Liver (tissue), 9 donors: Measurements from ENCODE around the gene PPP3CA. TPM values are rescaled to one million over a fixed set of nuclear protein-coding genes. Genes with fewer than 3 reads are reported as not detected.

Source experiments
- DNase-seq: peaks from one replicate; pipeline ENCODE4 v3.0.0-alpha.2; 2017; ENCODE audit warnings: low spot score
- H3K27ac ChIP-seq, 2 donors: one replicate each; pipeline ENCODE4 v1.7.0; 2013; ENCODE audit warnings: inconsistent platforms in 2 of 2, low read length in 2 of 2, control low read depth in 1 of 2, low read depth in 1 of 2, mild to moderate bottlenecking in 1 of 2
- H3K27me3 ChIP-seq, 4 donors: one replicate each; pipeline versions ENCODE4 v1.6.1 to v1.7.0; 2013; ENCODE audit warnings: low read length in 3 of 4, inconsistent platforms in 1 of 4, mild to moderate bottlenecking in 1 of 4, moderate library complexity in 1 of 4; ENCODE audit not compliant: control insufficient read depth in 4 of 4, insufficient read depth in 4 of 4
- H3K36me3 ChIP-seq, 4 donors: one replicate each; pipeline versions ENCODE4 v1.6.1 to v1.7.0; 2013; ENCODE audit warnings: low read length in 3 of 4, mild to moderate bottlenecking in 3 of 4, low read depth in 1 of 4, moderate library complexity in 1 of 4; ENCODE audit not compliant: control insufficient read depth in 4 of 4, insufficient read depth in 3 of 4
- H3K4me1 ChIP-seq, 4 donors: one replicate each; pipeline versions ENCODE4 v1.6.1 to v1.7.0; 2013; ENCODE audit warnings: low read length in 3 of 4, mild to moderate bottlenecking in 3 of 4, moderate library complexity in 1 of 4; ENCODE audit not compliant: control insufficient read depth in 4 of 4, insufficient read depth in 4 of 4
- H3K4me3 ChIP-seq, 3 donors: one replicate each; pipeline versions ENCODE4 v1.6.1 to v1.7.0; 2013; ENCODE audit warnings: low read length in 3 of 3, control low read depth in 1 of 3, low read depth in 1 of 3, mild to moderate bottlenecking in 1 of 3
- H3K9ac ChIP-seq, 2 donors: one replicate each; pipeline ENCODE4 v1.7.0; 2013; ENCODE audit warnings: low read length in 2 of 2, mild to moderate bottlenecking in 2 of 2, moderate library complexity in 2 of 2, control low read depth in 1 of 2, low read depth in 1 of 2
- H3K9me3 ChIP-seq, 4 donors: one replicate each; pipeline versions ENCODE4 v1.6.1 to v1.7.0; 2013; ENCODE audit warnings: low read length in 3 of 4; ENCODE audit not compliant: control insufficient read depth in 4 of 4
- CTCF ChIP-seq: fragments of 150-350 bp; IDR thresholded peaks from 2 replicates; pipeline ENCODE4 v1.5.1; 2017; ENCODE audit warnings: improper control_type of control experiment, low read depth, low read length; ENCODE audit not compliant: missing input control
- EGR1 ChIP-seq, 2 donors: IDR thresholded peaks; 2 replicates each; pipeline ENCODE4 v1.6.1; 2016 to 2018; ENCODE audit warnings: antibody characterized with exemption in 2 of 2, low read depth in 2 of 2
- FOXA2 ChIP-seq: IDR thresholded peaks from 2 replicates; pipeline ENCODE4 v1.6.1; 2016; ENCODE audit warnings: antibody characterized with exemption
- GABPA ChIP-seq, 2 donors: IDR thresholded peaks in 1 of 2; conservative IDR thresholded peaks in 1 of 2; 2 replicates each; pipeline ENCODE4 v1.6.1; 2016; ENCODE audit warnings: antibody characterized with exemption in 2 of 2, mild to moderate bottlenecking in 1 of 2, moderate library complexity in 1 of 2
- HNF4A ChIP-seq, 2 donors: conservative IDR thresholded peaks; 2 replicates each; pipeline ENCODE4 v1.6.1; 2016; ENCODE audit warnings: antibody characterized with exemption in 2 of 2, mild to moderate bottlenecking in 2 of 2
- HNF4G ChIP-seq: IDR thresholded peaks from 2 replicates; pipeline ENCODE4 v1.6.1; 2016; ENCODE audit warnings: antibody characterized with exemption
- JUND ChIP-seq, 2 donors: IDR thresholded peaks; 2 replicates each; pipeline ENCODE4 v1.6.1; 2016; ENCODE audit warnings: antibody characterized with exemption in 2 of 2
- NR2F2 ChIP-seq: IDR thresholded peaks from 2 replicates; pipeline ENCODE4 v1.6.1; 2016; ENCODE audit warnings: antibody characterized with exemption
- RXRA ChIP-seq, 2 donors: IDR thresholded peaks; 2 replicates each; pipeline ENCODE4 v1.6.1; 2017 to 2018; ENCODE audit warnings: antibody characterized with exemption in 2 of 2, mild to moderate bottlenecking in 1 of 2
- SP1 ChIP-seq: IDR thresholded peaks from 2 replicates; pipeline ENCODE4 v1.6.1; 2018; ENCODE audit warnings: antibody characterized with exemption, mild to moderate bottlenecking
- TAF1 ChIP-seq: conservative IDR thresholded peaks from 2 replicates; pipeline ENCODE4 v1.6.1; 2016; ENCODE audit warnings: antibody characterized with exemption, mild to moderate bottlenecking
- YY1 ChIP-seq: IDR thresholded peaks from 2 replicates; pipeline ENCODE4 v1.6.1; 2016; ENCODE audit warnings: antibody characterized with exemption, mild to moderate bottlenecking
- ZBTB33 ChIP-seq: IDR thresholded peaks from 2 replicates; pipeline ENCODE4 v1.6.1; 2016; ENCODE audit warnings: antibody characterized with exemption
- WGBS: extraction: QIAGEN DNeasy Blood & Tissue Kit; methylation state at CpG from one replicate; pipeline ENCODE4 v1.1.7; 2013; 5-methylcytosine and 5-hydroxymethylcytosine counted together
- polyA plus RNA-seq, 2 donors: library from polyadenylated mRNA; stranded (reverse) in 1 of 2; unstranded in 1 of 2; fragments of 200-250 nt in 1 of 2; fragments of >200 nt in 1 of 2; fragmentation: Nextera tagmentation in 1 of 2; extraction: Ambion mirVana in 1 of 2; gene quantifications; one replicate each; pipeline versions ENCODE4 v1.2.1 to v1.2.3, GENCODE V29; 2013 to 2015
- total RNA-seq, 2 donors: library from RNA; depleted of rRNA; stranded (reverse); fragments of >200 nt; gene quantifications; one replicate each; pipeline ENCODE4 v1.2.3, GENCODE V29; 2014
- TF ChIP-seq, protein P1 (sequence below): IDR thresholded peaks from 2 replicates; pipeline ENCODE4 v1.6.1; 2016; ENCODE audit warnings: antibody characterized with exemption, mild to moderate bottlenecking
- TF ChIP-seq, protein P2 (sequence below): IDR thresholded peaks from 2 replicates; pipeline ENCODE4 v1.6.1; 2016; ENCODE audit warnings: antibody characterized with exemption
- TF ChIP-seq, protein P3 (sequence below): IDR thresholded peaks from 2 replicates; pipeline ENCODE4 v1.6.1; 2016; ENCODE audit warnings: antibody characterized with exemption
- donor health status: healthy.
- donor health status: healthy.
- donor health status: healthy.
- donor health status: healthy.
- donor health status: healthy.

PPP3CA gene
- total and polyA plus RNA-seq, 4 donors = 3.6 to 18.2 (median 14.2) TPM

GRCh38 chr4:101066626-101067170 lies 280.6 kb downstream of the PPP3CA start:
- no peaks in the 10 kb centered on the region for H3K36me3 ChIP-seq
- H3K9me3 ChIP-seq = no peaks in the 10 kb centered on the region
- H3K27me3 ChIP-seq = no peaks in the 10 kb centered on the region
- no peak overlapping the region for H3K9ac ChIP-seq
- TF ChIP-seq TAF1 (no peak), HNF4G (no peak), RXRA (IDR thresholded peaks at IDR 0.05) (no peak), CTCF (no peak), YY1 (no peak), FOXA2 (no peak), HNF4A (conservative IDR thresholded peaks at IDR 0.05) (no peak), JUND (IDR thresholded peaks at IDR 0.05) (no peak)
- TF ChIP-seq, protein P1, sequence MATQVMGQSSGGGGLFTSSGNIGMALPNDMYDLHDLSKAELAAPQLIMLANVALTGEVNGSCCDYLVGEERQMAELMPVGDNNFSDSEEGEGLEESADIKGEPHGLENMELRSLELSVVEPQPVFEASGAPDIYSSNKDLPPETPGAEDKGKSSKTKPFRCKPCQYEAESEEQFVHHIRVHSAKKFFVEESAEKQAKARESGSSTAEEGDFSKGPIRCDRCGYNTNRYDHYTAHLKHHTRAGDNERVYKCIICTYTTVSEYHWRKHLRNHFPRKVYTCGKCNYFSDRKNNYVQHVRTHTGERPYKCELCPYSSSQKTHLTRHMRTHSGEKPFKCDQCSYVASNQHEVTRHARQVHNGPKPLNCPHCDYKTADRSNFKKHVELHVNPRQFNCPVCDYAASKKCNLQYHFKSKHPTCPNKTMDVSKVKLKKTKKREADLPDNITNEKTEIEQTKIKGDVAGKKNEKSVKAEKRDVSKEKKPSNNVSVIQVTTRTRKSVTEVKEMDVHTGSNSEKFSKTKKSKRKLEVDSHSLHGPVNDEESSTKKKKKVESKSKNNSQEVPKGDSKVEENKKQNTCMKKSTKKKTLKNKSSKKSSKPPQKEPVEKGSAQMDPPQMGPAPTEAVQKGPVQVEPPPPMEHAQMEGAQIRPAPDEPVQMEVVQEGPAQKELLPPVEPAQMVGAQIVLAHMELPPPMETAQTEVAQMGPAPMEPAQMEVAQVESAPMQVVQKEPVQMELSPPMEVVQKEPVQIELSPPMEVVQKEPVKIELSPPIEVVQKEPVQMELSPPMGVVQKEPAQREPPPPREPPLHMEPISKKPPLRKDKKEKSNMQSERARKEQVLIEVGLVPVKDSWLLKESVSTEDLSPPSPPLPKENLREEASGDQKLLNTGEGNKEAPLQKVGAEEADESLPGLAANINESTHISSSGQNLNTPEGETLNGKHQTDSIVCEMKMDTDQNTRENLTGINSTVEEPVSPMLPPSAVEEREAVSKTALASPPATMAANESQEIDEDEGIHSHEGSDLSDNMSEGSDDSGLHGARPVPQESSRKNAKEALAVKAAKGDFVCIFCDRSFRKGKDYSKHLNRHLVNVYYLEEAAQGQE = no peak
- TF ChIP-seq, protein P2, sequence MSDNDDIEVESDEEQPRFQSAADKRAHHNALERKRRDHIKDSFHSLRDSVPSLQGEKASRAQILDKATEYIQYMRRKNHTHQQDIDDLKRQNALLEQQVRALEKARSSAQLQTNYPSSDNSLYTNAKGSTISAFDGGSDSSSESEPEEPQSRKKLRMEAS = no peak
- TF ChIP-seq, protein P3, sequence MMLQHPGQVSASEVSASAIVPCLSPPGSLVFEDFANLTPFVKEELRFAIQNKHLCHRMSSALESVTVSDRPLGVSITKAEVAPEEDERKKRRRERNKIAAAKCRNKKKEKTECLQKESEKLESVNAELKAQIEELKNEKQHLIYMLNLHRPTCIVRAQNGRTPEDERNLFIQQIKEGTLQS = no peak
- H3K27ac ChIP-seq = no peak overlapping the region
- peaks cover 0 to 8% (median 0%) of the 10 kb centered on the region in 4 donors for H3K4me1 ChIP-seq
- DNase-seq = no peak
- WGBS = 95% methylated on average over 6 of the region's 6 CpGs
- no peak overlapping the region for H3K4me3 ChIP-seq

DNA sequence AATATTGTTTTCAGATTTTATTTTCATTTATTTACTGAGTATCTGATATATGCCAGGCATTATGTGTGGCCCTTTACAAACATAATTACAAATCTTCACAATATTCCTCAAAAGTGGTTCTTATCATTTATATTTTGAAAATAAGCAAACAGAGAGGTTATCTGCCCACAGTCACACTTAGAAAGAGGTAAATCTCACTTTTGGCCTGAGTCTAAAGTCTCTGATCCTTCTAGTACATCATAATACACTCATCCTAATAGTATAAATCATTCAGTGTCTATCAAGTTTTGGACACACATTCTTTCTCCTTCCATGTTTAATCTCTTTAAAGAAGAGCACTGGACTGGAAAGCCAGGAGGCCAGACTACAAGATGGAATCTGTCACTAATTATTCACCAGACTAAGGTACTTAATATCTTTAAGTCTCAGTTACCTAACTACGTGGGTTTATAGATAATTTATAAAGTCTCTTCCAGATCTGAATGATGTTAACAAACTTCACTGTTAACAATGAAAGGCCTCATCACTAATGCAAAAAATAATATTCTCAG lies 281.3 kb downstream of the PPP3CA start:
- Histone ChIP-seq H3K27me3 (no peaks in the 10 kb centered on the region), H3K9me3 (no peaks in the 10 kb centered on the region), H3K4me3 (no peak overlapping the region), H3K36me3 (no peaks in the 10 kb centered on the region), H3K4me1 (peaks cover 0 to 8% (median 0%) of the 10 kb centered on the region in 4 donors), H3K27ac (no peak overlapping the region), H3K9ac (no peak overlapping the region)
- 94% methylated on average over 1 of the region's 1 CpG for WGBS
- DNase-seq = no peak
- no peak for TF ChIP-seq YY1
- TF ChIP-seq JUND (IDR thresholded peaks at IDR 0.05) = no peak
- TF ChIP-seq HNF4A (conservative IDR thresholded peaks at IDR 0.05) = peak; percentile 47 to 62

- H3K4me3 ChIP-seq = no peak overlapping the region
- H3K4me1 ChIP-seq = peaks cover 0 to 8% (median 0%) of the 10 kb centered on the region in 4 donors
- no peak overlapping the region for H3K27ac ChIP-seq
- H3K9me3 ChIP-seq = no peaks in the 10 kb centered on the region
- DNase-seq = no peak
- H3K9ac ChIP-seq = no peak overlapping the region
- WGBS = 99% methylated on average over 1 of the region's 1 CpG
- no peaks in the 10 kb centered on the region for H3K27me3 ChIP-seq
- no peaks in the 10 kb centered on the region for H3K36me3 ChIP-seq
- TF ChIP-seq RXRA (IDR thresholded peaks at IDR 0.05) = no peak
- no peak for TF ChIP-seq JUND (IDR thresholded peaks at IDR 0.05)
- TF ChIP-seq EGR1 (IDR thresholded peaks at IDR 0.05; ENCODE audit: low read depth in 2 of 2) = no peak
- no peak for TF ChIP-seq GABPA (IDR thresholded peaks at IDR 0.05 in 1 of 2, conservative IDR thresholded peaks at IDR 0.05 in 1 of 2)
- no peak for TF ChIP-seq ZBTB33
- no peak for TF ChIP-seq TAF1
- TF ChIP-seq SP1 = no peak
- no peak for TF ChIP-seq HNF4A (conservative IDR thresholded peaks at IDR 0.05)
- TF ChIP-seq HNF4G = no peak
- TF ChIP-seq, protein P3 = no peak
- no peak for TF ChIP-seq NR2F2
These were observed 282.0 kb downstream of the PPP3CA start for GRCh38 chr4:101065346-101065745.
